ENCODE measurements around the gene RNF166. TPM values are rescaled to one million over a fixed set of nuclear protein-coding genes. Genes with fewer than 3 reads are reported as not detected.
A peak's percentile ranks its signal among the peaks of the same experiment; 100 is the strongest.

RNF166 gene
- total RNA-seq, 3 donors from 2014 or later = 28.0 to 45.7 (median 30.6) TPM

- no peak for DNase-seq
- H3K9me3 Mint-ChIP-seq = no peaks in the 10 kb centered on the region
- no peak overlapping the region for H3K4me3 Mint-ChIP-seq
- H3K36me3 Mint-ChIP-seq (ENCODE audit: insufficient read depth) = peaks cover 6% of the 10 kb centered on the region
- no peaks in the 10 kb centered on the region for H3K27me3 Mint-ChIP-seq (ENCODE audit: low read depth)
- H3K4me1 Mint-ChIP-seq (ENCODE audit: low read depth) = peaks cover 11% of the 10 kb centered on the region
- no peak for ATAC-seq
Observed at GRCh38 chr16:88658714-88659113, 47.5 kb downstream of the RNF166 start.

GRCh38 chr16:88657371-88657770 is 48.8 kb downstream of the RNF166 start:
- ATAC-seq = no peak

GRCh38 chr16:88656291-88656980 is 49.8 kb downstream of the RNF166 start:
- Mint-ChIP-seq H3K4me1 (ENCODE audit: low read depth) (peaks cover 7% of the 10 kb centered on the region), H3K27me3 (ENCODE audit: low read depth) (no peaks in the 10 kb centered on the region), H3K4me3 (no peak overlapping the region), H3K9me3 (no peaks in the 10 kb centered on the region), H3K36me3 (ENCODE audit: insufficient read depth) (peaks cover 6% of the 10 kb centered on the region)
- ATAC-seq (no peak), DNase-seq (no peak)

More at GRCh38 chr16:88657371-88657770, 48.8 kb downstream of the RNF166 start:
- Mint-ChIP-seq H3K4me1 (ENCODE audit: low read depth) (peaks cover 9% of the 10 kb centered on the region), H3K27me3 (ENCODE audit: low read depth) (no peaks in the 10 kb centered on the region), H3K4me3 (no peak overlapping the region), H3K9me3 (no peaks in the 10 kb centered on the region), H3K36me3 (ENCODE audit: insufficient read depth) (peaks cover 6% of the 10 kb centered on the region)
- DNase-seq = no peak

GRCh38 chr16:88655733-88656281 is 50.4 kb downstream of the RNF166 start:
- DNase-seq (no peak), ATAC-seq (no peak)
- no peaks in the 10 kb centered on the region for H3K27me3 Mint-ChIP-seq (ENCODE audit: low read depth)
- no peak overlapping the region for H3K4me3 Mint-ChIP-seq
- H3K36me3 Mint-ChIP-seq (ENCODE audit: insufficient read depth) = peaks cover 6% of the 10 kb centered on the region
- no peaks in the 10 kb centered on the region for H3K9me3 Mint-ChIP-seq
- H3K4me1 Mint-ChIP-seq (ENCODE audit: low read depth) = peaks cover 7% of the 10 kb centered on the region

GRCh38 chr16:88655053-88655732 is 51.0 kb downstream of the RNF166 start:
- Mint-ChIP-seq H3K9me3 (no peaks in the 10 kb centered on the region), H3K4me1 (ENCODE audit: low read depth) (peaks cover 8% of the 10 kb centered on the region), H3K27me3 (ENCODE audit: low read depth) (no peaks in the 10 kb centered on the region), H3K4me3 (no peak overlapping the region), H3K36me3 (ENCODE audit: insufficient read depth) (peaks cover 5% of the 10 kb centered on the region)
- DNase-seq = no peak
- no peak for ATAC-seq

GRCh38 chr16:88654363-88655052 is 51.7 kb downstream of the RNF166 start:
- peaks cover 3% of the 10 kb centered on the region for H3K36me3 Mint-ChIP-seq (ENCODE audit: insufficient read depth)
- no peak overlapping the region for H3K4me3 Mint-ChIP-seq
- DNase-seq (no peak), ATAC-seq (no peak)
- H3K27me3 Mint-ChIP-seq (ENCODE audit: low read depth) = no peaks in the 10 kb centered on the region
- peaks cover 14% of the 10 kb centered on the region for H3K4me1 Mint-ChIP-seq (ENCODE audit: low read depth)
- no peaks in the 10 kb centered on the region for H3K9me3 Mint-ChIP-seq

GRCh38 chr16:88653596-88654362 is 52.4 kb downstream of the RNF166 start:
- peaks cover 3% of the 10 kb centered on the region for H3K36me3 Mint-ChIP-seq (ENCODE audit: insufficient read depth)
- ATAC-seq (no peak), DNase-seq (no peak)
- H3K9me3 Mint-ChIP-seq = no peaks in the 10 kb centered on the region
- peaks cover 19% of the 10 kb centered on the region for H3K4me1 Mint-ChIP-seq (ENCODE audit: low read depth)
- H3K27me3 Mint-ChIP-seq (ENCODE audit: low read depth) = no peaks in the 10 kb centered on the region
- H3K4me3 Mint-ChIP-seq = no peak overlapping the region

- no peaks in the 10 kb centered on the region for H3K9me3 Mint-ChIP-seq
- ATAC-seq (no peak), DNase-seq (no peak)
- no peak overlapping the region for H3K4me3 Mint-ChIP-seq
- H3K27me3 Mint-ChIP-seq (ENCODE audit: low read depth) = no peaks in the 10 kb centered on the region
- peaks cover 19% of the 10 kb centered on the region for H3K4me1 Mint-ChIP-seq (ENCODE audit: low read depth)
- peaks cover 3% of the 10 kb centered on the region for H3K36me3 Mint-ChIP-seq (ENCODE audit: insufficient read depth)
Observed at GRCh38 chr16:88653101-88653500, 53.1 kb downstream of the RNF166 start.

- DNase-seq = no peak
- H3K4me3 Mint-ChIP-seq = no peak overlapping the region
- ATAC-seq = no peak
- no peaks in the 10 kb centered on the region for H3K27me3 Mint-ChIP-seq (ENCODE audit: low read depth)
- peaks cover 19% of the 10 kb centered on the region for H3K4me1 Mint-ChIP-seq (ENCODE audit: low read depth)
- H3K9me3 Mint-ChIP-seq = no peaks in the 10 kb centered on the region
- H3K36me3 Mint-ChIP-seq (ENCODE audit: insufficient read depth) = peaks cover 3% of the 10 kb centered on the region
Observed at GRCh38 chr16:88652762-88653063, 53.5 kb downstream of the RNF166 start.

- H3K9me3 Mint-ChIP-seq = no peaks in the 10 kb centered on the region
- H3K27me3 Mint-ChIP-seq (ENCODE audit: low read depth) = no peaks in the 10 kb centered on the region
- DNase-seq = no peak
- no peak overlapping the region for H3K4me3 Mint-ChIP-seq
- no peak for ATAC-seq
- H3K4me1 Mint-ChIP-seq (ENCODE audit: low read depth) = peaks cover 19% of the 10 kb centered on the region
- H3K36me3 Mint-ChIP-seq (ENCODE audit: insufficient read depth) = peaks cover 3% of the 10 kb centered on the region
Observed at GRCh38 chr16:88651989-88652761, 54.0 kb downstream of the RNF166 start.

- Mint-ChIP-seq H3K9me3 (no peaks in the 10 kb centered on the region), H3K27me3 (ENCODE audit: low read depth) (no peaks in the 10 kb centered on the region), H3K4me3 (peak overlapping the region; percentile 90), H3K36me3 (ENCODE audit: insufficient read depth) (peaks cover 3% of the 10 kb centered on the region), H3K4me1 (ENCODE audit: low read depth) (peaks cover 19% of the 10 kb centered on the region)
- peak; percentile 77 to 80 for ATAC-seq
- DNase-seq = peak; percentile 45
Observed at GRCh38 chr16:88651276-88651988, 54.8 kb downstream of the RNF166 start.

GRCh38 chr16:88650749-88651275 is 55.4 kb downstream of the RNF166 start, which contains the start of gene CYBA:
TSS of gene CYBA (minus strand) at chr16:88651053. CDS start at chr16:88651013, 40 bp downstream.
- no peaks in the 10 kb centered on the region for H3K9me3 Mint-ChIP-seq
- peaks cover 3% of the 10 kb centered on the region for H3K36me3 Mint-ChIP-seq (ENCODE audit: insufficient read depth)
- ATAC-seq (peak; percentile 87 to 88), DNase-seq (peak; percentile 68)
- no peaks in the 10 kb centered on the region for H3K27me3 Mint-ChIP-seq (ENCODE audit: low read depth)
- peak within 1 kb of the TSS; percentile 90 for H3K4me3 Mint-ChIP-seq
- peaks cover 19% of the 10 kb centered on the region for H3K4me1 Mint-ChIP-seq (ENCODE audit: low read depth)

Data from activated T-cell treated with anti-CD3 and anti-CD28 coated beads, Interleukin-2, amount 50 U/mL, for 4 hours (primary cell).